Suppressor macrophage treated with lipopolysaccharide for 1 hour (primary cell): ENCODE measurements around the gene TLCD2.

Experiments used
- DNase-seq, 3 donors: peaks; one replicate each; pipeline ENCODE4 v3.0.0-alpha.2; 2020 to 2022

The TLCD2 gene

DNA sequence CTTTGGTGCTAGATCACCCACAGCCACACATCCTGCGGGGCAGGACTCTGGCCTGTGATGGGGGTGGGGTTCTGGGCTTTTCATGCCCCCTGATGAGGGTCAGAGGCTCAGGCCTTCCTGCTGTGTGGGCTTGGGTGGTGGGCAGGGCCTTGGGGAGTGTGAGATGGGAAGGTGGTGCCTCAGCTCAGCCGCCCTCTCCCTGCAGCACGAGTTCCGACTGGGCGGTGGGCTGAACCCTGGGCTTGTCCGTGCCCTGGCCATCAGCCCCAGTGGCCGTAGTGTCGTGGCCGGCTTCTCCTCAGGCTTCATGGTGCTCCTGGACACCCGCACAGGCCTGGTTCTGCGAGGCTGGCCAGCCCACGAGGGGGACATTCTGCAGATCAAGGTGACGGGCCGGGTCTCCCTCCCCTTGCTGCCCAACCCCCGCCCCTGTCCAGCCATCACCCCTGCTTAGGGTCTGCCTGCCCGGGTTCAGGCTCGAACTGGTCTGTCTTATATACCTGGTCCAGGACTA, 25.7 kb upstream of the TLCD2 start:
- DNase-seq: no peak

DNA sequence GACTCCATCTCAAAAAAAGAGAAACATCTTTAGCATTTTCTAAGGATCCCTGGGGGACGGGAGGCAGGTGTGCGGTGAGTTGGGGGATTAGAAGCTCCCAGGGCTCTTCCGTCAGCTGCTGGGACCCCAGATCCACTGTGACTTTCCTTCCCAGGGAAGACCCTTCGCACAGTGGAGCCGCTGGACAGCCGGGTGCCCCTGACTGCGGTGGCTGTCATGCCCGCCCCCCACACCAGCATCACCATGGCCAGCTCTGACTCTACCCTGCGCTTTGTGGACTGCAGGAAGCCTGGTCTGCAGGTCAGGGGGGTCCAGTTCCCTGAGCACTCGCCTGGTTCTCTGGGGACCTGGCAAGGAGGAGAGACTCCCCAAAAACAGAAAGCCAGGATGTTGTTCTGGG, 25.2 kb upstream of the TLCD2 start:
- no peak for DNase-seq

DNA sequence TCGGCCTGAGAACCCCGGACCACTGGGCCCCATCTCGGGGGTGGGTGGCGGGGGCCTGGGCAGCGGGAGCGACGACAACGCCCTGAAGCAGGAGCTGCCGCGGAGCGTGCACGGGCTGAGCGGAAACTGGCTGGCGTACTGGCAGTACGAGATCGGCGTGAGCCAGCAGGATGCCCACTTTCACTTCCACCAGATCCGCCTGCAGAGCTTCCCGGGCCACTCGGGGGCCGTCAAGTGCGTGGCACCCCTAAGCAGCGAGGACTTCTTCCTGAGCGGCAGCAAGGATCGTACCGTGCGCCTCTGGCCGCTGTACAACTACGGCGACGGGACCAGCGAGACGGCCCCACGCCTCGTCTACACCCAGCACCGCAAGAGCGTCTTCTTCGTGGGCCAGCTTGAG, 23.6 kb upstream of the TLCD2 start:
- DNase-seq: no peak

DNA sequence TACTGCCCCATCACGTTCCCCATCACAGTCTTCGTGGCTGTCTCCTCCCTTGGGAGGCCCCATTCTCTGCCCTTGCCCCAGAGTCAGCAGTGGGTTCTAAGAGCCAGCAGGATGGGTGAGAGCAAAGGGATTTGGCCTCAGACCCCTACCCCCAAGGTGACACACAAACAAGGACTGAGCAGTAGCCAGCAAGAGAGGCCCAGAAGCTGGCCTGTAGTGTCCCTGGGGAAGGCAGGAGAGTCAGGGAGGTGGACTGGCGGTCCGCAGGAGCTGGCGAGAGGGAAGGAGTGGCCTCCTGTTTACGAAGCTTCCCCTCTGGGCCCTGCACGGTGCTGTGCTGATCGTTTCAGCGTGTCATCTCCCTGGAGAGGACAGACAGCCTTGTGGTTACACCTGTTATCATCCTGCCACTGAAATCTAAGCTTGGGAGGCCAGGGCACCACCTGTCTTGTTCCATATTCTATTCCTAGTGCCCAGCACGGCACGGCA, 22.7 kb upstream of the TLCD2 start:
- no peak for DNase-seq

DNA sequence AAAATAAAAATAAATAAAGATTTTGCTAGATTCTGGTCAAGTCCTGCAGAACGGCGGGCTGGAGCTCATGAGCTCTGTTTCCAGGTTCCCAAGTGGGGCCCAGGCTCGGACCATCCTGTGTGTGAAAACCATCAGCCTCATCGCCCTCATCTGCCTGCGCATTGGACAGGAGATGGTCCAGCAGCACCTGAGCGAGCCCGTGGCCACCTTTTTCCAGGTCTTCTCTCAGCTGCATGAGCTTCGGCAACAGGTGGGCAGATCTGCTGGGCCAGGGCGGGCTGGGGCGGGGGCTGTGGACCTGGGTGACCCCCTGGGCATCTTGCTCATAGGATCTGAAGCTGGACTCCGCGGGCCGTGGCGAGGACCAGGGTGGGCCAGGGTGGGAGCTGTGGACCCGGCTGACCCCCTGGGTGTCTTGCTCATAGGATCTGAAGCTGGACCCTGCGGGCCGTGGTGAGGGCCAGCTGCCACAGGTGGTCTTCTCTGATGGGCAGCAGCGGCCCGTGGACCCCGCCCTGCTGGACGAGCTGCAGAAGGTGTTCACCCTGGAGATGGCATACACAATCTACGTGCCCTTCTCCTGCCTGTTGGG, 22.2 kb upstream of the TLCD2 start:
- no peak for DNase-seq

DNA sequence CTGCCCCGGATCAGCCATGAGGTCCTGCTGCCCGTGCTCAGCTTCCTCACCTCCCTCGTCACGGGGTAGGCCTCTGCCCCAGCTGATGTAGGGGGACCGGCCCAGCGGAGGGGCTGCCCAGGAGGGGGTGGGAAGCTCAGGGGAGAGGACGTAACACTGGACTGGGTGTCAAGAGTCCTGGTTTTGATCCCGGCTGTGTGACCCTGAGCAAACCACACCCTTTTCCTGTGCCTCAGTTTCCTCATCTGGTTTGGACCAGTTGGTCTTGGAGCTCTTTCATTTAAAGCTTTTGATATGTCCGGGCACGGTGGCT, 21.0 kb upstream of the TLCD2 start:
- no peak for DNase-seq

DNA sequence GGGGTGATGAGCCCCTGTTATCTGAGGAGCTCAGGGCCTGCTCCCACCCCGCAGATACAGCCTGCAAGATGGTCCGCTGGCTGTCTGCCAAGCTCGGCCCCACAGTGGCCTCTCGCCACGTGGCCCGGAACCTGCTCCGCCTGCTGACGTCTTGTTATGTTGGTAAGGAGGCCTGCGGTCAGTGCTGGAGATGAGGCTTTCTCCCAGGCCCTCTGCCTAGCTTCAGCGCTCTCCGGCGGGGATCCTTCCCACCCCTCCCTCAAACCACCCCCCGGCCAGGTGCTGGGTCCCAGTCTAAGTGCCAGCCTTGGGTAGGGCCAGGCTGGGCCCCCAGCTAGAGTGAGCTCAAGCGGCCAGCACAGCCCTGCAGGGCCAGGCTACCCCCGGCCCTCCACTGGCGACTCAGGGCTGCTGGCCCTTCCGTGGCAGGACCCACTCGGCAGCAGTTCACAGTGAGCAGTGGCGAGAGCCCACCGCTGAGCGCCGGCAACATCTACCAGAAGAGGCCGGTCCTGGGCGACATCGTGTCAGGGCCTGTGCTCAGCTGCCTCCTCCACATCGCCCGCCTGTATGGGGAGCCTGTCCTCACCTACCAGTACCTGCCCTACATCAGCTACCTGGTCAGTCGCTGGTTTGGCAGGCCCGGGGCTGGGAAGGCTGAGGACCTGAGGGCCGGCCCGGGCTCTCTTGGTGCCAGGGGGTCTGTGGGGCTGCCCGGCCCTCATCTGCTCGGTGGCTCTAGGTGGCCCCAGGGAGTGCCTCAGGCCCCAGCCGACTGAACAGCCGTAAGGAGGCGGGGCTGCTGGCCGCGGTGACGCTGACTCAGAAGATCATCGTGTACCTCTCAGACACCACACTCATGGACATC, 20.4 kb upstream of the TLCD2 start:
- DNase-seq: no peak

DNA sequence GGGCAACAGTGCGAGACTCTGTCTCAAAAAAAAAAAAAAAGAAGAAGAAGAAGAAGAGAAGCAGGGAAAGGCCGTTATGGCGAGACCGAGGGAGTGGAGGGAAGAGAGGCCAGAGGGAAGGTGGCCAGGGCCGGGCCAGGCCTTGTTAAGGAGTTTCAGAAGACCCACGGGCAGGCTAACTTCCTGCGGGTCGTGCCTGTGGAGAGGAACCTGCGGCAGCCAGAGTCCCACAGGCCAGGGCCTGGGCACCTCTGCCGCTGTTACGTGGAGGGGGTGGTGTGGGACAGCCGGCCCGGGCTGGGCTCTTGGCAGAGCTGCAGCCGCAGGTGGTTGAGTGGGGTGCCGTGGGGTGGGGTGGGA, 19.8 kb upstream of the TLCD2 start:
- peak in 2 of 3 donors; percentile 48 to 67 for DNase-seq

DNA sequence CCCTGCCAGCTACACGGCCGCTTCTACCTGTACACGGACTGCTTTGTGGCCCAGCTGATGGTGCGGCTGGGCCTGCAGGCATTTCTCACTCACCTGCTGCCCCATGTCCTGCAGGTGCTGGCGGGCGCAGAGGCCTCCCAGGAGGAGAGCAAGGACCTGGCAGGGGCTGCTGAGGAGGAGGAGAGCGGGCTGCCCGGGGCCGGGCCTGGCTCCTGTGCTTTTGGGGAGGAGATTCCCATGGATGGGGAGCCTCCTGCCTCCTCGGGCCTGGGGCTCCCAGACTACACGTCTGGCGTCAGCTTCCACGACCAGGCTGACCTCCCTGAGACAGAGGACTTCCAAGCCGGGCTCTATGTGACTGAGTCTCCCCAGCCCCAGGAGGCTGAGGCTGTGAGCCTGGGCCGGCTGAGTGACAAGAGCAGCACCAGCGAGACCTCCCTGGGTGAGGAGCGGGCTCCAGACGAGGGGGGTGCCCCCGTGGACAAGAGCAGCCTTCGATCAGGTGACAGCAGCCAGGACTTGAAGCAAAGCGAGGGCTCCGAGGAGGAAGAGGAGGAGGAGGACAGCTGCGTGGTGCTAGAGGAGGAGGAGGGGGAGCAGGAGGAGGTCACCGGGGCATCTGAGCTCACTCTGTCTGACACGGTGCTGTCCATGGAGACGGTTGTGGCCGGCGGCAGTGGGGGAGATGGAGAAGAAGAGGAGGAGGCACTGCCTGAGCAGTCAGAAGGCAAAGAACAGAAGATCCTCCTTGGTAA, 17.9 kb upstream of the TLCD2 start:
- no peak for DNase-seq

DNA sequence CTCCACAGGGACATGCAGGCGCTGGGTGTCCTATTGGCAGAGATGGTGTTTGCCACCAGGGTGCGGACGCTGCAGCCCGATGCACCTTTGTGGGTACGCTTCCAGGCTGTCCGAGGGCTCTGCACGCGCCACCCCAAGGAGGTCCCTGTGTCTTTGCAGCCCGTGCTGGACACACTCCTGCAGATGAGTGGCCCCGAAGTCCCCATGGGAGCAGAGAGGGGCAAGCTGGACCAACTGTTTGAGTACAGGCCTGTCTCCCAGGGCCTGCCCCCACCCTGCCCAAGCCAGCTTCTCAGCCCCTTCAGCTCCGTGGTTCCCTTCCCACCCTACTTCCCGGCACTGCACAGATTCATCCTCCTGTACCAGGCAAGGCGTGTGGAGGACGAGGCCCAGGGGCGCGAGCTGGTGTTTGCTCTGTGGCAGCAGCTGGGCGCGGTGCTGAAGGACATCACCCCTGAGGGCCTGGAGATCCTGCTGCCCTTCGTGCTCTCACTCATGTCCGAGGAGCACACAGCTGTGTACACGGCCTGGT, 17.1 kb upstream of the TLCD2 start:
- DNase-seq: no peak

DNA sequence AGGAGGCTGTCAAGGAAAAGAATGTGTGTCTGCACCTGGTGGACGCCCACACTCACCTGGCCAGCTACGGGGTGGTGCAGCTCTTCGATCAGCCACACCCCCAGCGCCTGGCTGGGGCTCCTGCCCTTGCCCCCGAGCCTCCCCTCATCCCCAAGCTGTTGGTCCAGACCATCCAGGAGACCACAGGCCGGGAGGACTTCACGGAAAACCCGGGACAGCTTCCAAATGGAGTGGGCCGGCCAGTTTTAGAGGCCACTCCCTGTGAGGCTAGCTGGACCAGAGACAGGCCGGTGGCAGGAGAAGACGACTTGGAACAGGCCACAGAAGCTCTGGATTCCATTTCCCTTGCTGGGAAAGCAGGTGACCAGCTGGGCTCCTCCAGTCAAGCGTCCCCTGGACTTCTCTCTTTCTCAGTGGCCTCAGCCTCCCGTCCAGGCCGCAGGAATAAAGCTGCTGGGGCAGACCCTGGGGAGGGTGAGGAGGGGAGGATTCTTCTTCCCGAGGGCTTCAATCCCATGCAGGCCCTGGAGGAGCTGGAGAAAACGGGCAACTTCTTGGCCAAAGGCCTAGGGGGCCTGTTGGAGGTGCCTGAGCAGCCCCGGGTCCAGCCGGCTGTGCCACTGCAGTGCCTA, 16.6 kb upstream of the TLCD2 start:
- DNase-seq: no peak

DNA sequence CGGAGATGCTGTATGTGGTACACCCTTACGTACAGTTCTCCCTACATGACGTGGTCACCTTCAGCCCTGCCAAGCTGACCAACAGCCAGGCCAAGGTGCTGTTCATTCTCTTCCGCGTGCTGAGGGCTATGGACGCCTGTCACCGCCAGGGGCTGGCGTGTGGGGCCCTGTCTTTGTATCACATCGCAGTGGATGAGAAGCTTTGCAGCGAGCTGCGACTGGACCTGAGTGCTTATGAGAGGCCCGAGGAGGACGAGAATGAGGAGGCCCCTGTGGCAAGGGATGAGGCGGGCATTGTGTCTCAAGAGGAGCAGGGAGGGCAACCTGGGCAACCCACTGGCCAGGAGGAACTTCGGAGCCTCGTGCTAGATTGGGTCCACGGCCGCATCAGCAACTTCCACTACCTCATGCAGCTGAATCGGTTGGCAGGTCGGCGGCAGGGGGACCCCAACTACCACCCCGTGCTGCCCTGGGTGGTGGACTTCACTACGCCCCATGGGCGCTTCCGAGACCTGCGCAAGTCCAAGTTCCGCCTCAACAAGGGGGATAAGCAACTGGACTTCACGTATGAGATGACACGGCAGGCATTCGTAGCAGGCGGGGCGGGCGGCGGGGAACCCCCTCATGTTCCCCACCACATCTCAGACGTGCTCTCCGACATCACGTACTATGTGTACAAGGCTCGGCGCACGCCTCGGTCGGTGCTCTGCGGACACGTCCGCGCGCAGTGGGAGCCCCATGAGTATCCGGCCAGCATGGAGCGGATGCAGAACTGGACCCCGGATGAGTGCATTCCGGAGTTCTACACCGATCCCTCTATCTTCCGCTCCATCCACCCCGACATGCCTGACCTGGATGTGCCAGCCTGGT, 15.7 kb upstream of the TLCD2 start:
- no peak for DNase-seq

DNA sequence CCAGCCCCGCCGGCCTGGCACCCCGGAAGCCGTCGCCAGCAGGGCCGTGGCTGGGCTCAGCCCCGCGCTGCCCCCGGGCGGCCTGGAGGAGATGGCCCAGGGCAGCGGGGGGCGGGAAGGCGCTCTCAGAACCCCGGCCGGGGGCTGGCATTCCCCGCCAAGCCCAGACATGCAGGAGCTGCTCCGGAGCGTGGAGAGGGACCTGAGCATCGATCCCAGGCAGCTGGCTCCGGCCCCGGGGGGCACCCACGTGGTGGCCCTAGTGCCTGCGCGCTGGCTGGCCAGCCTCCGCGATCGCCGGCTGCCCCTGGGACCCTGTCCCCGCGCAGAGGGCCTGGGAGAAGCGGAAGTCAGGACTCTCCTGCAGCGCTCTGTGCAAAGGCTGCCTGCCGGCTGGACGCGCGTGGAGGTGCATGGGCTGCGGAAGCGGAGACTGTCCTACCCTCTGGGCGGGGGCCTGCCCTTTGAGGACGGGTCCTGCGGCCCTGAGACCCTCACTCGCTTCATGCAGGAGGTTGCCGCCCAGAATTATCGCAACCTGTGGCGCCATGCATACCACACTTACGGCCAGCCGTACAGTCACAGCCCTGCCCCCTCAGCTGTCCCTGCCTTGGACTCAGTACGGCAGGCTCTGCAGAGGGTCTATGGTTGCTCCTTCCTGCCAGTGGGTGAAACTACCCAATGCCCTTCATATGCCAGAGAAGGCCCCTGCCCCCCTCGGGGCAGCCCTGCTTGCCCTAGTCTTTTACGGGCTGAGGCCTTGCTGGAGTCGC, 14.9 kb upstream of the TLCD2 start:
- peak; percentile 58 to 84 (median 67) for DNase-seq

DNA sequence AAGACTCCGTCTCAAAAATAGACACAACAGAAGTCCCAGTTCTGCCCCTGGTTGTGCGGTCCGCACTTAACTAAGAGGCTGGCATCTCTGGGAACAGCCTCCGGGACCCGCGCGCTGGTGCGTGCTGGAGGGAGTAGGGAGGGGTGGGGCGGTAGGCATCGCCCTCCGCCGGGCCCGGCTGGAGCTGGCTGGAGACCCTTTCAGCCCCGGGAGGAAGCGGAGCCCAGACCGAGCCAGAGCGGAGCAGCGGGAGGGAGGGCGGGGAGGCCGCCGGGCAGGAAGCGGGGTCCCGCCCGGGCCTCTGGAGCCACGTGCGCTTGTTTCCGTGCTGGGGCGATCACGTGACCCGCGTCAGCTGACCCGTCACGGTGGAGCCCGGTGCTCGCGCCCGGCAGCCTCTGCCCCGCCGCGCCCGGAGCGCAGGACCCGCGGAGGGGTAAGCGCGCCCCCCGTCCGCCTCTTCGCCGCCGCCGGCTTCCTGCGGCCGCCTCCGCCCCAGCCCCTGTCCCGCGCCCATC, 14.2 kb upstream of the TLCD2 start, which contains the start of gene WDR81:
WDR81 (plus strand) TSS at position 354 of the 518 bp plus-strand sequence. CDS start 256 bp downstream, outside the sequence.
- peak; percentile 83 to 93 (median 88) for DNase-seq

DNA sequence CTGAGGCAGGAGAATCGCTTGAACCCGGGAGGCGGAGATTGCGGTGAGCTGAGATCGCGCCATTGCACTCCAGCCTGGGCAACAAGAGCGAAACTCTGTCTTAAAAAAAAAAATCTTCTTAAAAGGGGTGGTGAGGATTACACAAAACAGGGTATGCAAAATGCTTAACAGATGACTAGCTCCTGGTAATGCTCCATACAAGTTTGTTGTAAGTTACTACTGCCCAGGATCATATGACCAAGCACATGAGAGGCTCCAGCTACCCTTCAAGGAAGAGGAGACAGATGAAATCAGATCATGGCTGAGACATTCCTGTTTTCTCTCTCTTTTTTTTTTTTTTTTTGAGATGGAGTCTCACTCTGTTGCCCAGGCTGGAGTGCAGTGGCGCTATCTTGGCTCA, 11.8 kb upstream of the TLCD2 start:
- DNase-seq: peak in 2 of 3 donors; percentile 50 to 55

DNA sequence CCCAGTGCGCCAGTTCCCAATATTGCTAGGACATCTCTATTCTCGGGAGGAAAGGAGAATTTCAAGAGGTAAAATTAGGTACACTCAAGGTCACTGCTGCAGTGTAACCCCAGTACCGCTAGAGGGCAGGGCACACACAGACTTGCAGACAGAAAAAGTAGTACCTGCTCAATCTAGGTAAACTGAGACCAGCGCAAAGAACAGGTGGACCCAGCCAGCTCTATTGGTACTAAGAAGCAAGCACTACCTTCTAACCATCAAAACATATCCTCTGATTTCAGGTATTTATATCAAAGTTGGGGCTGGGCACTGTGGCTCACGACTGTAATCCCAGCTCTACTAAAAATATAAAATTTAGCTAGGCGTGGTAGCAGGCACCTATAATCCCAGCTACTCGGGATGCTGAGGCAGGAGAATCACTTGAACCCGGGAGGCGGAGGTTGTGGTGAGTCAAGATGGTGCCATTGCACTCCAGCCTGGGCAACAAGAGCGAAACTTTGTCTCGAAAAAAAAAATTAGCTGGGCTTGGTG, 10.7 kb upstream of the TLCD2 start:
- DNase-seq: peak; percentile 66 to 73 (median 67)

DNA sequence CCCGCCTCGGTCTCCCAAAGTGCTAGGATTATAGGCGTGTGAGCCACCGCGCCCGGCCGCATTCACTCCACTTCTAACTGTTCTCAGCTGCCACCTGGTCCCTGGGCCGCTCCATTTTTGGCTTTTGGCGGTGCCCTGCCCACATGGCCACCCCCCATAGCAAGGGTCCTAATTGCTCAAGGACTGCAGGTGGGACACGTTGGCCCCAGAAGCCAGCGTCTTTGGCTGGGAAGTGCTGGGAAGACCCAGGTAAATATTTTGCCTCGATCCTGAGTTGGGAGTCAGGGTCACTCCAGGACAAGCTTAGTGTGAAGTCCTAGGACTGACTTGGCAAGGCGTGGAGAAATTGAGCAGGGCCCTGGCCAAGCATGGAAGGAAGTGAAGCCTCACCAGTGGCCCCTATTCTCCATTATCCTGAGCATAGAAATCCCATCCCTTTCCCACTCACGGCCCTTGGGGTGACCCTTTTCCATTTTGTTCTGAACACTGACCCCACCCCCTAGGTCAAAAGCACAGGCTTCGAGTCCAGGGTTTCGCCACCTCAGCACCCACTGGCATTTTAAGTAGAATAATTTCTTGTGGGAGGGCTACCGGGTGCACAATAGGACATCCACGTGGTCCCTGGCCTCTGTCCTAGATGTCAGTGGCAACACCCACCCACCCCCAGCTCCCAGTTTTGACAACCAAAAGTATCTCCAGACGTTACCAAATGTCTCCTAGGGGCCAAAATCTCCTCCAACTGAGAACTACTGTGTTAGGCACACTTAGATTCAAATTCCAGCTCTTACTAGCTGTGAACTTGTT, 8.4 kb upstream of the TLCD2 start:
- no peak for DNase-seq

DNA sequence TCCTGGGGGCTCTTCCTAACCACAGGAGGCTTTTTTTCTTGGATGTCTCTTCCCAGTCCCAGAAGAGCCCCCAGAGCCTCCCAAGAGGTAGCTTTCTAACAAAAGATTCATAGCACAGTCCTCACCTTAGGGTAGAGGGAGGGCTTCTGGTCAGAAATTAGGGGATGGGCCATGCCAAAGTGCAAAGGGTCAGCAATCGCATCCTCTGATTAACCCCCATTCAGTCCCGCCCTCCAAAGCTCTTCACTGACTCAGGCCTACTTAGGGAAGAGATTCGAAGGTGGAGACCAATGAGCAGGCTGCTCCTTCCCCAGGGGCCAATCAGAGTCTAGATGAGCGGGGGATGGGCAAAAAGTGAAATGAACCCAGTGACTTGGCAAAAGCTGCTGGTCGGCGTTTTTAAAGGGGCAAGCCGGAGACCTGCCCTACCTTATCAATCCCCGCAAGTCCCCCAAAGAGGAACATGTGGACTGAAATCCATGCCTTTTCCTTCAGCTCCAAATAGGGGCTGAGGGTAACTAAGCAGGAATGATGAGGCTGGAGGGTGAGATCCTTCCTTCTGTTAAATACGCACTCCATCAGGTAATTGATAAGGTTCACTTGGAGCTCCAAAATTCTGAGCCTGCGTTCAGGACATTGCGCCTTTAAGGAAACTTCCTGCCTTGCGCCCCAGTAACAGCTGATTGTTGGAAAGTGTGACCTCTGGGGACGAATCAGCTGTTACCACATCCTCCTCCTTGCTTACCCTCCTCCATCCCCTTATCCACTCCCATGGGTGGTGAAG, 6.9 kb upstream of the TLCD2 start:
- DNase-seq: peak; percentile 96 to 98 (median 98)
